CD4-positive, alpha-beta T cell treated with Interleukin-2 at 100 ng/mL for 4 hours (primary cell): ENCODE measurements around the gene CBFA2T2.

ENCODE experiments used
- DNase-seq: peaks from one replicate; pipeline ENCODE4 v3.0.0-alpha.2; 2020; ENCODE audit warnings: low spot score

Gene CBFA2T2

GRCh38 chr20:33667245-33667675 is 177.4 kb downstream of the CBFA2T2 start:
- DNase-seq: peak; percentile 28

GRCh38 chr20:33667676-33668465 is 178.0 kb downstream of the CBFA2T2 start:
- DNase-seq: peak; percentile 77

GRCh38 chr20:33668466-33669155 is 178.7 kb downstream of the CBFA2T2 start:
- no peak for DNase-seq

GRCh38 chr20:33669224-33669623 is 179.3 kb downstream of the CBFA2T2 start:
- DNase-seq: no peak

GRCh38 chr20:33669873-33670640 is 180.2 kb downstream of the CBFA2T2 start:
- DNase-seq: no peak

- no peak for DNase-seq
These were observed 181.0 kb downstream of the CBFA2T2 start for GRCh38 chr20:33670715-33671499.

- DNase-seq: no peak
These were observed 181.8 kb downstream of the CBFA2T2 start for GRCh38 chr20:33671573-33672288.

- no peak for DNase-seq
These were observed 182.7 kb downstream of the CBFA2T2 start for GRCh38 chr20:33672426-33673113.

- DNase-seq: no peak
These were observed 183.2 kb downstream of the CBFA2T2 start for GRCh38 chr20:33673114-33673409.

GRCh38 chr20:33673410-33674293 is 183.8 kb downstream of the CBFA2T2 start:
- DNase-seq: no peak

- DNase-seq: peak; percentile 49
These were observed 184.6 kb downstream of the CBFA2T2 start, which contains the start of gene NECAB3 for GRCh38 chr20:33674294-33675135. Gene NECAB3 (minus strand): TSS chr20:33674428. CDS start chr20:33674352, 76 bp downstream.

GRCh38 chr20:33675136-33675959 is 185.5 kb downstream of the CBFA2T2 start:
- DNase-seq: no peak

GRCh38 chr20:33676121-33676520 is 186.2 kb downstream of the CBFA2T2 start:
- DNase-seq: no peak

- DNase-seq: no peak
These were observed 187.1 kb downstream of the CBFA2T2 start for GRCh38 chr20:33676652-33677645.

- no peak for DNase-seq
These were observed 188.3 kb downstream of the CBFA2T2 start for GRCh38 chr20:33677991-33678702.
